A549 (cell line): Measurements from ENCODE around the gene MOGAT3. TPM values are rescaled to one million over a fixed set of nuclear protein-coding genes. Genes with fewer than 3 reads are reported as not detected.

Source experiments
- ATAC-seq, 2 experiments: fragments of 200-7000 bp in 1 of 2; fragments of >200 bp in 1 of 2; cut with Nextera tagmentation in 1 of 2; cut with Tn5 transposase in 1 of 2; 3 replicates each; pipeline versions ENCODE4 v1.8.0 to v1.9.1; 2018 to 2020; ENCODE audit warnings: mild to moderate bottlenecking in 1 of 2, moderate library complexity in 1 of 2
- CTCF ChIA-PET: fragments of 300-600 bp; sonication (Branson Sonifier 250); formaldehyde crosslinking; extraction: SDS; loops from one replicate; lab custom pipeline; 2021; ENCODE audit warnings: antibody characterized with exemption, inconsistent platforms; lab: Yijun Ruan, JAX
- POLR2A ChIA-PET: fragments of 350-600 bp; formaldehyde crosslinking; extraction: SDS; loops from one replicate; lab custom pipeline; 2021; ENCODE audit warnings: antibody characterized with exemption, inconsistent platforms; lab: Yijun Ruan, JAX
- DNase-seq, 2 experiments: peaks; one replicate each; pipeline versions ENCODE4 v3.0.0 to v3.0.0-alpha.2; 2011 to 2016; ENCODE audit warnings: low read depth in 1 of 2, low spot score in 1 of 2
- FAIRE-seq: peaks from 2 replicates; lab custom pipeline; 2011; peaks lifted over from hg19 to GRCh38; lab: Jason Lieb, UNC
- H3K27ac ChIP-seq, 2 experiments: fragments of >200 bp; sonication (Bioruptor Twin); formaldehyde crosslinking; 3 replicates each; pipeline ENCODE4 v1.5.1; 2016 to 2017
- H3K4me1 ChIP-seq: fragments of >200 bp; sonication (Bioruptor Twin); formaldehyde crosslinking; 3 replicates; pipeline ENCODE4 v1.6.1; 2016
- H3K4me2 ChIP-seq: fragments of >200 bp; sonication (Bioruptor Twin); formaldehyde crosslinking; 3 replicates; pipeline ENCODE4 v1.6.1; 2016
- H3K4me3 ChIP-seq: fragments of >200 bp; sonication (Bioruptor Twin); formaldehyde crosslinking; 3 replicates; pipeline ENCODE4 v1.5.1; 2016
- H3K9me3 ChIP-seq: fragments of >200 bp; sonication (Bioruptor Twin); formaldehyde crosslinking; 3 replicates; pipeline ENCODE4 v1.6.1; 2016
- FOXS1 ChIP-seq: fragments of 250-450 bp; sonication (Bioruptor Pico); IDR thresholded peaks from 2 replicates; pipeline ENCODE4 v1.5.0; 2020; ENCODE audit warnings: mild to moderate bottlenecking, moderate library complexity
- JUNB ChIP-seq: fragments of >200 bp; sonication (Bioruptor Twin); formaldehyde crosslinking; IDR thresholded peaks from 2 replicates; pipeline ENCODE4 v1.6.1; 2016
- MAZ ChIP-seq: fragments of 150-350 bp; IDR thresholded peaks from 2 replicates; pipeline ENCODE4 v1.6.1; 2014; ENCODE audit warnings: antibody characterized with exemption, low read depth, low read length, borderline replicate concordance
- NPAS2 ChIP-seq: fragments of 250-450 bp; sonication (Bioruptor Pico); IDR thresholded peaks from 2 replicates; pipeline ENCODE4 v1.8.0; 2022; ENCODE audit warnings: mild to moderate bottlenecking, moderate library complexity, borderline replicate concordance
- RAD21 ChIP-seq, 2 experiments: fragments of >200 bp in 1 of 2; sonication (Bioruptor Twin) in 1 of 2; formaldehyde crosslinking in 1 of 2; IDR thresholded peaks in 1 of 2; conservative IDR thresholded peaks in 1 of 2; 2 replicates in 1 of 2; 3 replicates in 1 of 2; pipeline ENCODE4 v1.6.1; 2012 to 2018; ENCODE audit warnings: inconsistent platforms in 1 of 2
- SMC3 ChIP-seq: fragments of >200 bp; sonication (Bioruptor Twin); formaldehyde crosslinking; IDR thresholded peaks from 3 replicates; pipeline ENCODE4 v1.6.1; 2018; ENCODE audit warnings: inconsistent platforms
- SREBF2 ChIP-seq: fragments of 450-650 bp; IDR thresholded peaks from 2 replicates; pipeline ENCODE4 v1.6.1; 2014; ENCODE audit warnings: mild to moderate bottlenecking, moderate library complexity
- ZC3H11A ChIP-seq: fragments of 450-650 bp; IDR thresholded peaks from 2 replicates; pipeline ENCODE4 v1.6.1; 2014; ENCODE audit warnings: antibody characterized with exemption, mild to moderate bottlenecking
- ZNF302 ChIP-seq: fragments of 250-450 bp; sonication (Bioruptor Pico); IDR thresholded peaks from 2 replicates; pipeline ENCODE4 v1.9.0; 2021; ENCODE audit warnings: inconsistent platforms, mild to moderate bottlenecking, moderate library complexity
- WGBS: methylation state at CpG from one replicate; pipeline ENCODE4 v1.1.6; 2017; ENCODE audit errors: missing lambda C conversion rate; 5-methylcytosine and 5-hydroxymethylcytosine counted together
- polyA plus RNA-seq, 4 experiments: library from polyadenylated mRNA; depleted of rRNA in 3 of 4; stranded (reverse); fragments of >200 nt; fragmentation: RNase III in 1 of 4; extraction: RNeasy Plus Mini Kit Qiagen cat#74134 plus additional on column Dnase treatment in 1 of 4; gene quantifications; 2 replicates in 3 of 4; 3 replicates in 1 of 4; pipeline ENCODE4 v1.2.3, GENCODE V29; 2011 to 2017
- TF ChIP-seq, protein P1 (sequence below): fragments of >200 bp; sonication (Bioruptor Twin); formaldehyde crosslinking; IDR thresholded peaks from 3 replicates; pipeline ENCODE4 v1.5.1; 2016
- TF ChIP-seq, protein P2 (sequence below): IDR thresholded peaks from 2 replicates; pipeline ENCODE4 v1.6.1; 2012
- TF ChIP-seq, protein P3 (sequence below): fragments of 450-650 bp; IDR thresholded peaks from 2 replicates; pipeline ENCODE4 v1.6.1; 2014; ENCODE audit warnings: antibody characterized with exemption

Gene MOGAT3
- polyA plus RNA-seq, 2 of the 4 experiments (the other 2 are of a cell fraction) = 0.09 to 0.14 TPM

DNA sequence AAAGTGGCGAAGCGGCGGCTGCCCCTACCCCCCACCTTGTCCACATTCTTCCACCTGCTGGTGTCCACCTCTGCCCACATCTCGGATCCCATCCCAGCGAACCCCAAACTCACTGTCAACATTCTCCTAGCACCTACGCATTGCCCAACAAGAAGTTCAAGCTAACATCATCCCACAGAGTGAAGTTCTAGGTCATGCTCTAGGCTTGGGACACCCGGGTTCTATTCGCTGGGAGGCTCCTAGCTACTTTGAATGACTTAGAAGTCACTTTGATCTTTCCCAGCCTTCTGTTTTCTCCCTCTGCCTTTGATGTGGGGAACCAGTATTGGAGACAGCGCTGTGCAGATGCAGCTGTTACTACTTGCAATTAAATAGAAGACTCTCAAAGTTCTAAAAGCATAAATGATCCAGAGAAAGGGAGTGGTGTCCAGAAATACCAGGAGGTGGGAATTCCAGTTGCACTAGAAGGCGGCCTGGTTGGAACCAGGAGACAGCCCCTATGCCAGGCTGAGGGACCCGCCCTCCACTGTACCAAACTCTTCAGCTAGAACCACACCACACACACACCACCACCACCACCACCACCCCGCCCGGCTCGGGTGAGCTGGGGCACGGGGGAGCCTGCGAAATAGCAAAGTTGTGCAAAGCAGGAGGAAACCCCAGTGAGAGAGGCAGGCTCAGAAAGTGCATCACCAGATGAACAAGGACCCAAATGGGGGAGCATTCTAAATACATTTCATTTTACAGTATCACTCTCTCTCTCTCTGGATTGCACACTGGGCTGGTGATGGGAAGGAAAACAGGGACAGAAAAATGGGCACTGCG lies 30.0 kb downstream of the MOGAT3 start:
- 13% methylated on average over 17 of the region's 17 CpGs for WGBS
- H3K27ac ChIP-seq = no peak overlapping the region

DNA sequence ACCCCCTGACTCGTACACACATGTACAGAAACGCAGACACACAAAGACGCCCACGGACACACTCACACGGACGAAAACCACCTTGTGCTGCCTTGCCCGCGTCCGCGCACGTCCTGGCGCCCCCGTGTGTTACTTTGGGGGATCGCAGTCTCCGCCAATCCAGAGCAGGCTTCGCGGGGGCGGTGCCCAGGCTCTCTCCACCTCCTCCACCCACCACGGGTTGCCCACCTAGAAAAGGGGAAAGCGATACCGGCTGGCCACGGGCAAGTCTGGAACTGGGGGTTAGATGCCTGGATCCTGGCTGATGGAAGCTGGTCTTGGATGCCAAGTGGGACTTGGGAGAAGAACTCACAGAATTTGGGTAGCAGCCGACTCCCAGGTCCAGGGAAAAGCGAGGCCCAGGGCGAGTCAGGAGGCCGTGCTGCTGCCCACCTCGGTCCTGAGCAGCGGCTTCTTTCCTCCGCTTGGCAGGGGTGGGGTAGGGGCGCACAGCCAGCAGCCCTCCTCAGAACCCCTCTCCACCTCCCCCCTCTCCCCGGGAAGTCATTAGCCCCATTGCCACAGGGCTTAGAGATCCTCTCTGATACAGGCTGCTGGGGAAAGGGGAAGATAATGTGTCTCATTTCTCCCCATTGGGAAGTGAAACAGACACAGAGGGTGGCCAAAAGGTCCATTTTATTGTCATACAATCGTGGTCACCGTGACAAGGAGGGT lies 30.8 kb downstream of the MOGAT3 start:
- H3K9me3 ChIP-seq = no peaks in the 10 kb centered on the region
- CTCF ChIA-PET = interaction anchor here (0.5 to 3.1 kb wide), 29 partner anchors 8 to 298 kb away, joined by 3 to 56 read pairs (median 4); partner anchors contain the start of genes AP1S1 and NAT16
- WGBS = 3% methylated on average over 21 of the region's 33 CpGs
- FAIRE-seq (no peak), ATAC-seq (peak; percentile 32 to 62; a peak in 4 of 6 replicates), DNase-seq (peak in 1 of 2 experiments; percentile 63)
- peaks cover 82% of the 10 kb centered on the region for H3K4me1 ChIP-seq
- H3K4me2 ChIP-seq = peak overlapping the region; percentile 98
- TF ChIP-seq RAD21 (conservative IDR thresholded peaks at IDR 0.05 in 1 of 2, IDR thresholded peaks at IDR 0.05 in 1 of 2) (peak; percentile 64 to 69), ZNF302 (CRISPR knock-in tag) (no peak), SMC3 (peak; percentile 82)
- TF ChIP-seq, protein P1, sequence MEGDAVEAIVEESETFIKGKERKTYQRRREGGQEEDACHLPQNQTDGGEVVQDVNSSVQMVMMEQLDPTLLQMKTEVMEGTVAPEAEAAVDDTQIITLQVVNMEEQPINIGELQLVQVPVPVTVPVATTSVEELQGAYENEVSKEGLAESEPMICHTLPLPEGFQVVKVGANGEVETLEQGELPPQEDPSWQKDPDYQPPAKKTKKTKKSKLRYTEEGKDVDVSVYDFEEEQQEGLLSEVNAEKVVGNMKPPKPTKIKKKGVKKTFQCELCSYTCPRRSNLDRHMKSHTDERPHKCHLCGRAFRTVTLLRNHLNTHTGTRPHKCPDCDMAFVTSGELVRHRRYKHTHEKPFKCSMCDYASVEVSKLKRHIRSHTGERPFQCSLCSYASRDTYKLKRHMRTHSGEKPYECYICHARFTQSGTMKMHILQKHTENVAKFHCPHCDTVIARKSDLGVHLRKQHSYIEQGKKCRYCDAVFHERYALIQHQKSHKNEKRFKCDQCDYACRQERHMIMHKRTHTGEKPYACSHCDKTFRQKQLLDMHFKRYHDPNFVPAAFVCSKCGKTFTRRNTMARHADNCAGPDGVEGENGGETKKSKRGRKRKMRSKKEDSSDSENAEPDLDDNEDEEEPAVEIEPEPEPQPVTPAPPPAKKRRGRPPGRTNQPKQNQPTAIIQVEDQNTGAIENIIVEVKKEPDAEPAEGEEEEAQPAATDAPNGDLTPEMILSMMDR = peak; percentile 85
- TF ChIP-seq, protein P2, sequence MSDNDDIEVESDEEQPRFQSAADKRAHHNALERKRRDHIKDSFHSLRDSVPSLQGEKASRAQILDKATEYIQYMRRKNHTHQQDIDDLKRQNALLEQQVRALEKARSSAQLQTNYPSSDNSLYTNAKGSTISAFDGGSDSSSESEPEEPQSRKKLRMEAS = peak; percentile 64
- peak overlapping the region in 1 of 2 experiments; percentile 46; a peak in 4 of 6 replicates for H3K27ac ChIP-seq
- H3K4me3 ChIP-seq = peak overlapping the region; percentile 36
- POLR2A ChIA-PET = no interaction called here

More for the DNA sequence above, 30.0 kb downstream of the MOGAT3 start:
- TF ChIP-seq ZC3H11A = no peak
- TF ChIP-seq, protein P3, sequence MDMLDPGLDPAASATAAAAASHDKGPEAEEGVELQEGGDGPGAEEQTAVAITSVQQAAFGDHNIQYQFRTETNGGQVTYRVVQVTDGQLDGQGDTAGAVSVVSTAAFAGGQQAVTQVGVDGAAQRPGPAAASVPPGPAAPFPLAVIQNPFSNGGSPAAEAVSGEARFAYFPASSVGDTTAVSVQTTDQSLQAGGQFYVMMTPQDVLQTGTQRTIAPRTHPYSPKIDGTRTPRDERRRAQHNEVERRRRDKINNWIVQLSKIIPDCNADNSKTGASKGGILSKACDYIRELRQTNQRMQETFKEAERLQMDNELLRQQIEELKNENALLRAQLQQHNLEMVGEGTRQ = no peak
- TF ChIP-seq FOXS1 = no peak
- no peak for TF ChIP-seq MAZ
- Histone ChIP-seq H3K9me3 (no peaks in the 10 kb centered on the region), H3K4me3 (peak overlapping the region; percentile 21; the same call in 1 of the 3 replicates), H3K4me2 (peak overlapping the region; percentile 98), H3K4me1 (peaks cover 78% of the 10 kb centered on the region)
- no peak for FAIRE-seq
- ATAC-seq = no peak
- ChIA-PET POLR2A (no interaction called here), CTCF (interaction anchor here (0.5 to 3.1 kb wide), 32 partner anchors 9 to 277 kb away, joined by 3 to 56 read pairs (median 4); partner anchors contain the start of genes AP1S1 and NAT16)
- no peak for DNase-seq

DNA sequence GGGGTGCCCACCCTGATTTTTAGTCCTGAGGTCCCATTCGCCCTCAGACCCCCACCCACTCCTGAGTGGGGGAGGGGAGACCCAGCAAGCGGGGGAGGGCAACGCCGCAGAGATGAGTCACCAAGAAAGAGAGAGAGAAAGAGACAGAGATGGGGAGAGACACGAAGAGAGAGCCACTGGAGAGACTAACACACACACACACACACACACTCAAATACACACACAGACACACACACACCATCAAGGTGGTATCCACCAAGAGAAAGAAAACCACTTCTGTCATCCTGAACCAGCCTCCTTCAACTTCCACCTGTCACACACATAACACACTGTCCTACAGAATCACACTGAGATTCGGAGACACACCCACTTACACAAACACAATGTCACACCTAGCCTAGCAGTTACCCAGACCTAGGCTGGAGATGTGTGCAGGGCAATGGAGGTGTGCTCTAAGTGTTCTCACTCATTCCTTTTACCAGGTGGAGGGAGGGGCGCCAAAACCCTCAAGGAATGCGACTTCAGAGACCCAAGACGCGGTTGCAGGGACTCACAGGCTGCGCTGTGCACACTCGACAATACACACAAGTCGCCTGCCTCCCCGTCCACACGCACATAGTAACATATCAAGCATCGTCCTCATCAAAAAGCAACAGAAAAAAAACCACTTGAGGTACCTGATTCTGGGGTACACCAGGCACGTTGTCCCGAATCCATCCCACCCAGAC lies 31.6 kb downstream of the MOGAT3 start:
- H3K9me3 ChIP-seq = no peaks in the 10 kb centered on the region
- peaks cover 89% of the 10 kb centered on the region for H3K4me1 ChIP-seq
- WGBS = 4% methylated on average over 17 of the region's 18 CpGs
- ChIA-PET CTCF (interaction anchor here (0.5 to 3.1 kb wide), 18 partner anchors 12 to 297 kb away, joined by 3 to 56 read pairs (median 6); partner anchors contain the start of gene AP1S1), POLR2A (interaction anchor here (0.5 to 0.6 kb wide), 3 partner anchors 43 to 172 kb away, joined by 3 to 4 read pairs (median 4); partner anchors contain the start of gene SERPINE1)
- peak in 1 of 2 experiments; percentile 1; a peak in 3 of 6 replicates for ATAC-seq
- TF ChIP-seq NPAS2 (no peak), ZC3H11A (no peak), SREBF2 (no peak), FOXS1 (no peak), JUNB (0 out of 2 replicates have a peak, but pooled peaks have one; percentile 8)
- peak overlapping the region; percentile 36 for H3K4me3 ChIP-seq
- no peak for FAIRE-seq
- DNase-seq = no peak
- peak overlapping the region; percentile 98 for H3K4me2 ChIP-seq
- peak overlapping the region in 1 of 2 experiments; percentile 53; a peak in 4 of 6 replicates for H3K27ac ChIP-seq
